Trophoblast cell (in vitro differentiated cells and primary cell): ENCODE results near the gene ARAP1.

Experiments
- DNase-seq, 2 donors: peaks; one replicate each; pipeline ENCODE4 v3.0.0-alpha.2; 2016
- H2AFZ ChIP-seq: 2 replicates; pipeline ENCODE4 v1.6.1; 2013; ENCODE audit warnings: low read length, moderate library complexity, mild to moderate bottlenecking; ENCODE audit not compliant: insufficient read depth, poor library complexity
- H2AK5ac ChIP-seq: 2 replicates; pipeline ENCODE4 v1.6.1; 2013; ENCODE audit warnings: mild to moderate bottlenecking, low read length
- H2BK120ac ChIP-seq: 2 replicates; pipeline ENCODE4 v1.6.1; 2013; ENCODE audit warnings: low read length, mild to moderate bottlenecking, moderate library complexity; ENCODE audit not compliant: insufficient read depth, poor library complexity
- H2BK12ac ChIP-seq: 2 replicates; pipeline ENCODE4 v1.6.1; 2013; ENCODE audit warnings: mild to moderate bottlenecking, low read length, moderate library complexity
- H2BK5ac ChIP-seq: 2 replicates; pipeline ENCODE4 v1.6.1; 2013; ENCODE audit warnings: low read length, low read depth, moderate library complexity, mild to moderate bottlenecking; ENCODE audit not compliant: poor library complexity
- H3K14ac ChIP-seq: 2 replicates; pipeline ENCODE4 v1.6.1; 2013; ENCODE audit warnings: mild to moderate bottlenecking, low read length
- H3K18ac ChIP-seq: 2 replicates; pipeline ENCODE4 v1.6.1; 2013; ENCODE audit warnings: mild to moderate bottlenecking, low read length
- H3K23ac ChIP-seq: 2 replicates; pipeline ENCODE4 v1.6.1; 2013; ENCODE audit warnings: low read length
- H3K27ac ChIP-seq: 2 replicates; pipeline ENCODE4 v1.5.1; 2013; ENCODE audit warnings: low read depth, mild to moderate bottlenecking, inconsistent platforms, low read length, moderate library complexity
- H3K27me3 ChIP-seq: 2 replicates; pipeline ENCODE4 v1.6.1; 2013; ENCODE audit warnings: inconsistent platforms, mild to moderate bottlenecking, low read length, moderate library complexity; ENCODE audit not compliant: insufficient read depth
- H3K36me3 ChIP-seq, 2 experiments: 1 replicate in 1 of 2; 2 replicates in 1 of 2; pipeline ENCODE4 v1.6.1; 2013; ENCODE audit warnings: low read length in 2 of 2, mild to moderate bottlenecking in 2 of 2, moderate library complexity in 1 of 2; ENCODE audit not compliant: insufficient read depth in 2 of 2, control insufficient read depth in 1 of 2
- H3K4ac ChIP-seq: 2 replicates; pipeline ENCODE4 v1.6.1; 2013; ENCODE audit warnings: low read depth, mild to moderate bottlenecking, low read length, moderate library complexity
- H3K4me1 ChIP-seq, 2 experiments: 1 replicate in 1 of 2; 2 replicates in 1 of 2; pipeline ENCODE4 v1.6.1; 2013; ENCODE audit warnings: low read length in 2 of 2, mild to moderate bottlenecking in 2 of 2, moderate library complexity in 1 of 2; ENCODE audit not compliant: insufficient read depth in 2 of 2, control insufficient read depth in 1 of 2
- H3K4me2 ChIP-seq: 2 replicates; pipeline ENCODE4 v1.6.1; 2013; ENCODE audit warnings: inconsistent platforms, mild to moderate bottlenecking, low read length, moderate library complexity
- H3K4me3 ChIP-seq: 2 replicates; pipeline ENCODE4 v1.5.1; 2013; ENCODE audit warnings: mild to moderate bottlenecking, low read depth, low read length, inconsistent platforms
- H3K79me1 ChIP-seq: one replicate; pipeline ENCODE4 v1.6.1; 2013; ENCODE audit warnings: low read length
- H3K79me2 ChIP-seq: 2 replicates; pipeline ENCODE4 v1.6.1; 2013; ENCODE audit warnings: low read length, mild to moderate bottlenecking; ENCODE audit not compliant: control insufficient read depth, insufficient read depth, poor library complexity
- H3K9ac ChIP-seq: 2 replicates; pipeline ENCODE4 v1.6.1; 2013; ENCODE audit warnings: mild to moderate bottlenecking, low read length
- H3K9me3 ChIP-seq: 2 replicates; pipeline ENCODE4 v1.6.1; 2013; ENCODE audit warnings: low read depth, mild to moderate bottlenecking, control low read depth, inconsistent platforms, low read length; ENCODE audit not compliant: insufficient read depth
- H4K12ac ChIP-seq: 2 replicates; pipeline ENCODE4 v1.6.1; 2013; ENCODE audit warnings: low read depth, mild to moderate bottlenecking, low read length, moderate library complexity
- H4K8ac ChIP-seq: 2 replicates; pipeline ENCODE4 v1.6.1; 2013; ENCODE audit warnings: low read depth, mild to moderate bottlenecking, low read length, moderate library complexity
- H4K91ac ChIP-seq: one replicate; pipeline ENCODE4 v1.6.1; 2013; ENCODE audit warnings: low read depth, mild to moderate bottlenecking, low read length, moderate library complexity
- WGBS: extraction: QIAGEN DNeasy Blood & Tissue Kit; methylation state at CpG from one replicate; pipeline ENCODE4 v1.1.7; 2013; ENCODE audit warnings: missing lambda C conversion rate; ENCODE audit not compliant: insufficient read length, insufficient coverage; ENCODE audit errors: extremely low coverage; 5-methylcytosine and 5-hydroxymethylcytosine counted together

ARAP1 gene

GRCh38 chr11:72716788-72717435, 35.3 kb downstream of the ARAP1 start:
- Histone ChIP-seq H3K4me1 (peaks cover 19 to 31% of the 10 kb centered on the region in 2 experiments), H3K79me1 (peaks cover 4% of the 10 kb centered on the region), H3K4me3 (no peak overlapping the region), H3K36me3 (no peaks in the 10 kb centered on the region), H2BK120ac (no peak overlapping the region), H3K4me2 (no peak overlapping the region), H2BK5ac (no peak overlapping the region), H4K8ac (no peak overlapping the region), H3K23ac (no peak overlapping the region), H3K79me2 (peaks cover 5% of the 10 kb centered on the region), H3K18ac (no peak overlapping the region), H3K4ac (no peak overlapping the region), H2AFZ (no peak overlapping the region), H3K27ac (no peak overlapping the region), H4K91ac (no peak overlapping the region), H4K12ac (no peak overlapping the region), H3K27me3 (no peaks in the 10 kb centered on the region), H2AK5ac (no peak overlapping the region), H3K9ac (no peak overlapping the region), H3K14ac (no peak overlapping the region), H2BK12ac (no peak overlapping the region), H3K9me3 (peaks cover 2% of the 10 kb centered on the region)
- no CpG with 5 or more reads among the region's 14 CpGs for WGBS
- no peak for DNase-seq

- H3K4me3 ChIP-seq: no peak overlapping the region
- no peak overlapping the region for H3K4me2 ChIP-seq
- H2BK5ac ChIP-seq: no peak overlapping the region
- H3K9ac ChIP-seq: no peak overlapping the region
- H3K36me3 ChIP-seq: peaks cover 0 to under 1% of the 10 kb centered on the region in 2 experiments
- H3K9me3 ChIP-seq: peaks cover 2% of the 10 kb centered on the region
- no peaks in the 10 kb centered on the region for H3K79me1 ChIP-seq
- H2BK120ac ChIP-seq: no peak overlapping the region
- H3K27me3 ChIP-seq: no peaks in the 10 kb centered on the region
- no peak overlapping the region for H2BK12ac ChIP-seq
- WGBS: no CpG with 5 or more reads among the region's 7 CpGs
- DNase-seq: no peak
- no peak overlapping the region for H4K8ac ChIP-seq
- no peak overlapping the region for H3K27ac ChIP-seq
- H3K23ac ChIP-seq: no peak overlapping the region
- H3K4me1 ChIP-seq: peaks cover 14 to 24% of the 10 kb centered on the region in 2 experiments
- peaks cover 3% of the 10 kb centered on the region for H3K79me2 ChIP-seq
- no peak overlapping the region for H3K14ac ChIP-seq
- no peak overlapping the region for H4K12ac ChIP-seq
- no peak overlapping the region for H2AK5ac ChIP-seq
- H3K18ac ChIP-seq: no peak overlapping the region
- no peak overlapping the region for H2AFZ ChIP-seq
- no peak overlapping the region for H3K4ac ChIP-seq
- H4K91ac ChIP-seq: no peak overlapping the region
Observed at GRCh38 chr11:72716290-72716689, 35.9 kb downstream of the ARAP1 start.

- WGBS: no CpG with 5 or more reads among the region's 10 CpGs
- Histone ChIP-seq H3K9me3 (peaks cover 2% of the 10 kb centered on the region), H2BK12ac (no peak overlapping the region), H3K4me2 (peak overlapping the region; percentile 10), H3K79me2 (peaks cover 3% of the 10 kb centered on the region), H3K4me3 (no peak overlapping the region), H3K36me3 (peaks cover 3 to 5% of the 10 kb centered on the region in 2 experiments), H3K4ac (no peak overlapping the region), H3K27me3 (no peaks in the 10 kb centered on the region), H4K8ac (no peak overlapping the region), H3K14ac (no peak overlapping the region), H3K23ac (no peak overlapping the region), H2AK5ac (no peak overlapping the region), H2BK5ac (no peak overlapping the region), H4K12ac (no peak overlapping the region), H2BK120ac (no peak overlapping the region), H3K9ac (no peak overlapping the region), H3K79me1 (no peaks in the 10 kb centered on the region), H3K4me1 (peaks cover 7 to 15% of the 10 kb centered on the region in 2 experiments), H3K27ac (no peak overlapping the region), H4K91ac (no peak overlapping the region), H2AFZ (no peak overlapping the region), H3K18ac (no peak overlapping the region)
- no peak for DNase-seq
Observed at GRCh38 chr11:72712841-72713240, 39.4 kb downstream of the ARAP1 start.

- Histone ChIP-seq H4K91ac (peak overlapping the region; percentile 48), H3K4me2 (no peak overlapping the region), H3K9me3 (peaks cover 2% of the 10 kb centered on the region), H3K79me1 (no peaks in the 10 kb centered on the region), H4K12ac (no peak overlapping the region), H3K18ac (peak overlapping the region; percentile 65), H3K79me2 (peaks cover 3% of the 10 kb centered on the region), H3K14ac (peak overlapping the region; percentile 12), H3K27me3 (no peaks in the 10 kb centered on the region), H3K23ac (no peak overlapping the region), H2BK120ac (no peak overlapping the region), H3K4ac (peak overlapping the region; percentile 6), H2AFZ (no peak overlapping the region), H2BK5ac (no peak overlapping the region), H2BK12ac (no peak overlapping the region), H3K27ac (peak overlapping the region; percentile 3), H3K4me1 (peaks cover 7 to 15% of the 10 kb centered on the region in 2 experiments), H4K8ac (peak overlapping the region; percentile 24), H3K36me3 (peaks cover 5 to 8% of the 10 kb centered on the region in 2 experiments), H3K4me3 (no peak overlapping the region), H2AK5ac (peak overlapping the region; percentile 62), H3K9ac (no peak overlapping the region)
- DNase-seq: peak in 1 of 2 donors; percentile 33
- no CpG with 5 or more reads among the region's 26 CpGs for WGBS
Observed at GRCh38 chr11:72712168-72712751, 39.9 kb downstream of the ARAP1 start.
